OCI-M2 (cell line): ENCODE measurements around the gene ZFAND3.

ENCODE experiments used
- DNase-seq: peaks from one replicate; lab custom pipeline; 2025; ENCODE audit not compliant: unreplicated experiment; lab: John Stamatoyannopoulos, UW

The ZFAND3 gene, protein sequence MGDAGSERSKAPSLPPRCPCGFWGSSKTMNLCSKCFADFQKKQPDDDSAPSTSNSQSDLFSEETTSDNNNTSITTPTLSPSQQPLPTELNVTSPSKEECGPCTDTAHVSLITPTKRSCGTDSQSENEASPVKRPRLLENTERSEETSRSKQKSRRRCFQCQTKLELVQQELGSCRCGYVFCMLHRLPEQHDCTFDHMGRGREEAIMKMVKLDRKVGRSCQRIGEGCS

GRCh38 chr6:37819177-37819801 is at the start of gene ZFAND3:
Gene ZFAND3, plus strand, starts transcription at chr6:37819727. Its CDS starts 219 bp downstream, at chr6:37819946.
- DNase-seq: peak; percentile 96

GRCh38 chr6:37774028-37774680 is 45.4 kb upstream of the ZFAND3 start:
- DNase-seq: no peak

DNA sequence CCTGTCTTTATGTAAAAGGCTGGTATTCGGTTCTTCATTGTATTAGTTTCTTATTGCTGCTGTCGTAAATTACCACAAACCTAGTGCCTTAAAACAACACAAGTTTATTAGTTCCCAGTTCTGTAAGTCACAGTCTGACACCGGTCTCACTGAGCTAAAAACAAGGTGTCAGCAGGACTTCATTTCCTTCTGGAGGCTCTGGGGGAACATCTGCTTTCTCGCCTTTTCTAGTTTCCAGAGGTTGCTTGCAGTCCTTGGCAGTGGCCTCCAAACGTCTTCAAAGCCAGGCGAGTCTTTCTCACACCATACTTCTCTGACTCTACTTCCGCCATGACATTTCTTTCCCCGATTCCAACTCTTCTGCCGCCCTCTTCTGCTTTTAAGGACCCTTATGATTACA is 43.0 kb upstream of the ZFAND3 start:
- DNase-seq: no peak

DNA sequence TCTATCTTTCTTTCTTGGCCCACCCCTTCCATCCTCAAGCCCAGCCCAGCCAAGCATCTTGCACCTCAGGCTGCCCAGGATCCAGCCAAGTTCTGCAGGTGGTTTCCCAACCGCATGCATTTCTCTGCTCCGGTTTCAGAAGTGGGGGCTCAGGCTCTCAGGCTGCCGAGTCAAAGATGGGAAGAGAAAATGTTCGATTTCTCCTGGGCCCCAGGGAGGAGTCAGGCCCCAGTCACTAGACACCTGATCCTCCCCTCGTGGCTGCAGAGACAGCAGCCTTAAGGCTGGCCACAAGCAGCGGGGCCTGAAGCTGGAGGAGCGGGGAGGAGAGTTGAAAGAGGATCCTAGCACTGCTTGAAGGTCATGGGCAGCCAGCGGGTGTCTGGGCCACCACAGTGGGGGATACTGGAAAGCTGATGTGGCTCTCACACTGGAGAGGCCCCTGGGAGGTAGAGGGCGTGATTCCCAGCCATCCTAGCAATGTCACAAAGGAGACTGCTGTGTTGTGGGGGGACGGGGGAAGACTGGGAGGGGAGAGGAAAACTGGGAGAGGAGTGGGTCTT is 42.2 kb upstream of the ZFAND3 start:
- no peak for DNase-seq

DNA sequence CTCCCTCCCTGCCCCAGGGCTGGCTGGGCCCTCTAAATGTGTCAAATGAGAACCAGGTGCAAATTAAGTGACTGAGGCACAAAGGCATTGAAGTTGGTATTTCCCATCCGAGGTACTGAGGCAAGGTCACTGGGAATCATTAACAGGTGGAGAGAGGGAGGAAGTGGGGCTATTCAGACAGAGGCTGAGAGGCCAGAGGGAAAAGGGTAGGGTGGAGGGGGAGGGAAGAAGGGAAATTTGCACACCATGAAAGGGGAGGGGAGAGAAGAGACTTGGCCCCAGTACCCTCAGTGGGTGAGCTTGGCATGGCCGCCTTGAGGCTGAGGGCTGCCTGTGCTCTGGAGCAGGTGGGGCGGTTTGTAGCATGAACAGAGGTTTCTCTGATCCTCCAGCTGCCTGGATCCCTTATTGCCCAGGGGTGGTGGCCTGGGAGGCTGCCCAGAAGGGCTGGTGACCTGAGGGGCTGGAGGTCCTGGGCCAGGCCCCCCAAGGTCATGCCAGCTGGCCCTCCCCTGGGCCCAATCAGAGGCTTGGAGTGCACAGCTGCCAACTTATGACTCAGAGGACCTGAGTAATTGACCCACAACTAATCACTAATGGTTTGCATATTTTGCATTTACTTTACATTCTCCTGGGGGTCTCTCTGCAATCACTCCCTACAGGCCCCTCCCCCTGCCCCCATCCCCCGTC is 40.3 kb upstream of the ZFAND3 start:
- DNase-seq: no peak

DNA sequence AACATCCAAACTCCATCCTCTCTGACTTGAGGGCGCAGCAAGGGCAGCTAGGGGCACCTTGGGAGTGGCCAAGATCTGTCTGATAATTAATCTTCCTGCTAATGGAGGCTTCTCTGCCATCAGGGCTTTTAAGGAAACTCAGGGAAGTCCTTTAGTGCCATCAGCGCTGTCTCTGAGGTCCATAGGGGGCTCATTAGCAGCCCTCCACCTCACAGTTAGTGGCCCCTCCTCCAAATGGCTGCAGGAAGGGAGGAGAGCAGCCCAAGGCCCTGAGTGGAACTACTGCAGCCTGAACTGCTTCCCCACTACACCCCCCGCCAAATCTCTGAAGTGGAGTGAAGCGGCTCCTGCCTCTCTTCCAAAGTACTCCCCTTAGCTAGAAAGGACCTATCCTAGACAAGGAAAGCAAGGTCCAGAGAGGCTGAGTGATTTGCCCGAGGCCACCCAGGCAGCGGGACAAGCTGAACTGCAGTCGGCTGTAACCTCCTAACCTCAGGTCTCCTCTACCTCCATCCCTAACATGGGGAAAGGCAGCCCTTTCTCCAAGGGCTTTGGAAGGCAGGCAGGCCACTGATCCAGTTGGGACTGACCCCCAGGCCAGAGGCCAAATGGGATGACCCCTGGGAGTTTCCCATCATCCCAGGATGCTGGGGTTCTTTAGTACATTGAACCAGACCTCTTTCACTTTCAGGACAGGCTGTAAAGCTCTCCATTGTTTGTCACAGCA is 39.5 kb upstream of the ZFAND3 start:
- DNase-seq: no peak

DNA sequence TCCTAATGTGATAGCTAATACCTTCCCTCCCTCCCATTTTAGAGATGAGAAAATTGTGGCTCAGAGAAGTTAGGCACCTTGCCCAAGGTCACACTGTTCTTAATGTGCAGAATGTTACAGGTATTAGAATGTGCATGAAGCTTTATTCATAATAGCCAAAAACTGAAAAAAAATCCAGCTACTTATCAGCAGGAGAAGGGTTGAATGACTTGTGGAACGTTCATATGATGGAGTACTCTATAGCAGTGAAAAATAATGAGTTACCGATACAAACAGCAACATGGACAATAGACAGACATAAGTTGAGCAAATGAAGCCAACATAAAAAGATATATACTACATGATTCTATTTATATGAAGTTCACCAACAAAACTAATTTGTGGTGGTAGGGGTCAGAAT is 37.7 kb upstream of the ZFAND3 start:
- DNase-seq: no peak

GRCh38 chr6:37783025-37783855 is 36.3 kb upstream of the ZFAND3 start:
- DNase-seq: no peak

DNA sequence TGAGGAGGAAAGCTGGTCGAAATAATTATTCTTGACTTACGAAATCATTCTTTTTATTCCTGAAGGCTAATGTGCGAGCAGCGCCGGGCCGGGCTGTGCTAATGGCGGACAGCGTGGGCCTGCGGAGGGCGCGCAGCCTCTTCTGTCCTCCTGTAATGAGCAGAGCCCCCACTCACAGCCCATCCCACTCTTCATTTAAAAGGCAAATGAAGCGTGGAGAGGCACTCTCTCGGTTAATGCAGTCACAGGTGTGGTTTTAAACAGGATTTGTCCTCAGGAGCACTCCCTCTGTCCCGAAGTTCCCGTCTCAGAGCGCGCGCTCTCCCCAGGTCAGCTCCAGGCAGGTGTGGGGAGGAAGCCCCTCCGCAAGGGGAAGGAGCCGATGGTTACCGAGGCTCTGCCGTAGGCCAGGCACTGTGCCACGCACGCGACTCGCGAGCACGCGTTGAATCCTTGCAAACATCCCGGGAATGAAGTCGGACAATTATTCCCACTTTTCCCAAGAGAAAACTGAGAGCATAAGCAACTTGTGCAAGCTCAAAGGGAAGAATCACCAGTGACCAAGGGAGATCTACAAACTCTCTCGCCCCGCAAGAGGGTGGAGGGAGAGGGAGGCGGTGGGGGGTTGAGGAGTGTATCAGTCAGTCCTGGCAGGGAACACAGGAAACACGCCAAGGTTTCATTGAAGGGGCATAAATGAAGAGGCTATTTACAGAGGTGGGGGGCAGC is 35.5 kb upstream of the ZFAND3 start:
- no peak for DNase-seq

DNA sequence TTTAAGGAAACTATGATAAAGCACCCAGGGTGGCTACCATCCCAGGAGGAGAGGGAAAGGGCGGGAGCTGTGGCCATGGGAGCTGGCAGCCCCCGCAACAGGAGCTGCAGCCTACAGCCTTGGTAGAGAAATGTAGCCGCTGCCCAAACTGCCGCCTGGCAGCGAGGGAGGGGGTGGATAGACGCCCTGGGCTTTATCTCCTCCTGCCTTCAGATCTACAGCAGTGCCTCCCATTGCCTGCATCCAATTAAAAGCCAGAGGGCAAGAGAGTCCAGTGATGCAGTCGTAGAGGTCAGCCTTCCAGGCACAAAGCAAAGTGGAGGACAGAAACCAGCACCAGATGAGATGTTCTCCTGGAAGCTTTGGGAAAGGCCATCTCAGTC is 35.0 kb upstream of the ZFAND3 start:
- DNase-seq: no peak

GRCh38 chr6:37785002-37785662 is 34.4 kb upstream of the ZFAND3 start:
- DNase-seq: no peak

DNA sequence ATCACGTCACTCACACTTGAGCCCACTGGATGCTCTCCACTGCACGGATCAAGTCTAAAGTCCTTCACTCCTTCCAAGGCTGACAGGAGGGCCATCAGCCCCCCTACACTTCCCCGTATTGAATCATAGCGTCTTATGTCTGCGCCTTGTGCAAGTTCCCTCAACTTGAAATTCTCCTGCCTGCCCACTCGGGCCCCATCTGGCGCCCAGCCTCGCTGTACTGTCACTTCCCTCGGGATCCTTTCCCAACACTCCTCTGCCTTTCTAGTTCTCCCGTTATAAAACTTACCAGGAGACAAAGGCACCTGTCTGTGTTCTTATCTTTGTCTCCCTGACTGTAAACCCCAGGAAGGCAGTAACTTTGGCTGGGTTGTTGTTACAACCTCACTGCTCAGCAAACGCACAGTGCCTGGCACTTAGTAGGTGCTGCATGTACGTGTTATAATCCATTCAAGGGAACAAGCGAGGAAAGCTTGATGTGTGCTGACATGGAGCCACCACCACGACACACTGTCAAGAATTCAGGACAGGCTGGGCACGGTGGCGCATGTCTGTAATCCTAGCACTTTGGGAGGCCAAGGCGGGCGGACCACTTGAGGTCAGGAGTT is 33.8 kb upstream of the ZFAND3 start:
- DNase-seq: no peak

DNA sequence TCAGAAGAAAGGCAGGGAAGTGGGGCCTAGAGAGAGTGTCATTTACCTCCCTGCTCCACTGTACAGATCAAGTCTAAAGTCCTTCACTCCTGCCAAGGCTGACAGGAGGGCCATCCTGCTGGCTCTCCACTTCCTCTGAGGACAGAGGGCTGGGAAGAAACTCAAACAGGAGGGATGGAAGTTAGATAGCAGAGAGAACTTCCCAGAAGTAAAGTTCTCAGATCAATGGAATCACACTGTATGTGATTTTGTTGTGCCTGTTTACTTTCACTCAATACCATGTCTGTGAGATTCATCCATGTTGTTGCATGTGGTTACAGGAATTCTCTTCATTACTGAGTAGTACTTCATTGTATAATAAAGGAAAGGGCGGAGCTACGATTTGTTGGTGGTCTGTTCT is 32.3 kb upstream of the ZFAND3 start:
- no peak for DNase-seq

- DNase-seq: no peak
Observed at GRCh38 chr6:37788259-37788658, 31.3 kb upstream of the ZFAND3 start.

DNA sequence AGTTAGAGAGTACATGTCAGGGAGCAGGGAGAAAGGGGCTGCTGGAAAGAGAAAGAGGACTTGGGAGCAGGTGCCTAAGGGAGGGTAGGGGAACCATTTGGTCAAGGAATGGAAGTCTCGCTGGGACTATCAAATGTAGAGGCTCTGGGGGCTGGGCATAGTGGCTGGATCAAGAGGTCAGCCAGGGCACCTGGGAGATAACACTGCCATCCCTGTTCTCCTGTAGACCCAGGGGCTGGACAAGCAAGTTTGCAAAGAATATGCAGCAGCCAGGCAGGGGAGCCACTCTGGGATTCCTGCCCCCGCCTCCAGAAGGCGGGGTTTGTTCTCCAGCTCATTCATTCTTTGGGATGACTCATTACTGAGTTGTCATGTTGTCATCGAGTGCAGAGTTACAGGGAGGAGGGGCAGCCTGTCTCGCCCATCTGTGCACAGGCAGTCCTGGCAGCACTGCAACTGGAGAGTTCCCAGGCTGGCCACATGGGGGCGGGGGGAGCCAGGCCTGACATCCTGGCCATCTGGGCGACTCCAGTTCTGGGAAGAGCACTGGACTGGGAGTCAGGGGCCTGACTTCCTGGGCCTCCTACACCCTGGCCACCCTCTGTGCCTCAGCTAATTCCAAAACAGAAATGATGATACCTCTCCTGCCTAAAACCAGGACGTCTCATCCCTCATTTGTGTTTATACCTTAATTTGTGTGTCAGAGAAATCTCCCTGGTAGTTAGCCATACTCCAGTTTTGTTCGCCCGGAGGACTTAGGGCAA is 28.2 kb upstream of the ZFAND3 start:
- peak; percentile 88 for DNase-seq

DNA sequence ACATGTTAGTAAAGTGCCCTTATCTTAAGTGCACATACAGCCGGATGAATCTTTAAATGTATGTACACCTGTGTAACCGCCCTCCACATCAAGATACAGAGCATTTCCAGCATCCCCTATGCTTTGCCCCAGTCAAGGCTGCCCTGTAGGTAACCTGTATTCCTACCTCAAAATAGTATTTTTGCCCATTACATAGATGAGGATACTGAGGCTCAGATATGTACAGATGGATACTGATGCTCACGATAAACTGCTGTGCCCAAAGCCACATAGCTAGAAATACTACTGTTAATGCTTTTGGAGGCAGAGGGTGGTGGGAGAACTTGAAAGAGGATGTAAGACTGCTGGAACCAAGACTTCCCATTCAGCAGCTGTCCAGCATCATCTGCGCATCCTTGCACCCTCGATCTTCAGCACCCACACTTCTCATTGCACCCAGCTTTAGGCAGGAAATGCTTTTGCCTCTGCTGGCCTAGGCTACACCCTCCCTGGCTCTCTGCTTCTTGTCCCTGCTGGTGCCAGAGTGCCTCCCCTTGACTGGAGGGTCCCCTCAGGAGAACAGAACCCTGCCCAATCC is 27.0 kb upstream of the ZFAND3 start:
- DNase-seq: no peak

DNA sequence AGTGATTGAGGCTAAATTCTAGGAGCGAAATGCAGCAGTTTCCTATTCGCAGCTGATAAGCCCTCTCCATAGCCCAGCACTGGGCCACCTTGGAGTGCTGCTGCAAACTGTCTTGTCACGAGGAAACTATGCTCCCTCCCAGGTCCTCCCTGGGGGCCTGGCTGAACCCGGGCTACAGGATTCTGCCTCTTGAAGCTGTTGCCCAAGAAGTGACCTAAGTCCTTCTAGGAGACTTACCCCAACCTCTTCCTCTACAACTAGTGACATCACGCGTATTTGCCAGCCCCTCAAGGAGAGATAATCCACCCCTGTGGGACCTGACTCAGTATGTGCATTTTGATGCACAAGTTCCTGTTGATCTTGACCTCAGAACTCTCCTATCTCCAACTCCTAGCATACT is 26.5 kb upstream of the ZFAND3 start:
- no peak for DNase-seq
